Measurements from ENCODE around the gene ZNF608. TPM values are rescaled to one million over a fixed set of nuclear protein-coding genes. Genes with fewer than 3 reads are reported as not detected.

ZNF608 gene
- total and polyA plus RNA-seq, 3 experiments from 2014 or later: not detected

GRCh38 chr5:124730381-124730780 is 16.1 kb downstream of the ZNF608 start:
- Histone ChIP-seq H3K36me3 (ENCODE audit: insufficient read depth, low read length) (no peaks in the 10 kb centered on the region), H3K27me3 (ENCODE audit: insufficient read depth, low read length, poor library complexity, severe bottlenecking) (no peaks in the 10 kb centered on the region), H3K4me3 (ENCODE audit: low read length) (no peak overlapping the region), H3K27ac (ENCODE audit: low read depth, low read length) (no peak overlapping the region), H3K9me3 (ENCODE audit: low read length) (no peaks in the 10 kb centered on the region), H3K4me1 (ENCODE audit: insufficient read depth, low read length) (no peaks in the 10 kb centered on the region)
- no peaks in the 10 kb centered on the region for H3K4me1 Mint-ChIP-seq
- H3K36me3 Mint-ChIP-seq: peaks cover 0 to 3% (median 0%) of the 10 kb centered on the region in 3 donors
- peaks cover 0 to 4% of the 10 kb centered on the region in 2 donors for H3K27me3 Mint-ChIP-seq
- no peak overlapping the region for H3K4me3 Mint-ChIP-seq
- ChIA-PET POLR2A (no interaction called here), CTCF (no interaction called here)
- H3K9me3 Mint-ChIP-seq: peaks cover 0 to 6% (median 0%) of the 10 kb centered on the region in 5 donors
- no peak for DNase-seq
- H3K27ac Mint-ChIP-seq: no peak overlapping the region

GRCh38 chr5:124729720-124730359 is 16.6 kb downstream of the ZNF608 start:
- Mint-ChIP-seq H3K27ac (no peak overlapping the region), H3K36me3 (peaks cover 0 to 3% (median 0%) of the 10 kb centered on the region in 3 donors), H3K27me3 (peaks cover 0 to under 1% of the 10 kb centered on the region in 2 donors), H3K4me3 (no peak overlapping the region), H3K9me3 (peaks cover 0 to 3% (median 2%) of the 10 kb centered on the region in 5 donors), H3K4me1 (no peaks in the 10 kb centered on the region)
- ChIA-PET POLR2A (no interaction called here), CTCF (no interaction called here)
- no peaks in the 10 kb centered on the region for H3K9me3 ChIP-seq (ENCODE audit: low read length)
- H3K27me3 ChIP-seq (ENCODE audit: insufficient read depth, low read length, poor library complexity, severe bottlenecking): no peaks in the 10 kb centered on the region
- no peaks in the 10 kb centered on the region for H3K4me1 ChIP-seq (ENCODE audit: insufficient read depth, low read length)
- no peak for DNase-seq
- H3K36me3 ChIP-seq (ENCODE audit: insufficient read depth, low read length): no peaks in the 10 kb centered on the region
- no peak overlapping the region for H3K4me3 ChIP-seq (ENCODE audit: low read length)
- no peak overlapping the region for H3K27ac ChIP-seq (ENCODE audit: low read depth, low read length)

GRCh38 chr5:124728968-124729332 is 17.5 kb downstream of the ZNF608 start:
- Histone ChIP-seq H3K27ac (ENCODE audit: low read depth, low read length) (no peak overlapping the region), H3K27me3 (ENCODE audit: insufficient read depth, low read length, poor library complexity, severe bottlenecking) (no peaks in the 10 kb centered on the region), H3K4me3 (ENCODE audit: low read length) (no peak overlapping the region), H3K4me1 (ENCODE audit: insufficient read depth, low read length) (no peaks in the 10 kb centered on the region), H3K9me3 (ENCODE audit: low read length) (no peaks in the 10 kb centered on the region), H3K36me3 (ENCODE audit: insufficient read depth, low read length) (no peaks in the 10 kb centered on the region)
- DNase-seq: no peak
- Mint-ChIP-seq H3K36me3 (peaks cover 0 to 3% (median 0%) of the 10 kb centered on the region in 3 donors), H3K9me3 (peaks cover 0 to 3% (median 2%) of the 10 kb centered on the region in 5 donors), H3K27ac (no peak overlapping the region), H3K4me1 (no peaks in the 10 kb centered on the region), H3K27me3 (no peaks in the 10 kb centered on the region), H3K4me3 (no peak overlapping the region)
- POLR2A ChIA-PET: no interaction called here
- CTCF ChIA-PET: no interaction called here

- Mint-ChIP-seq H3K27ac (no peak overlapping the region), H3K27me3 (no peaks in the 10 kb centered on the region), H3K4me1 (no peaks in the 10 kb centered on the region), H3K4me3 (no peak overlapping the region), H3K9me3 (peaks cover 0 to 4% (median 3%) of the 10 kb centered on the region in 5 donors), H3K36me3 (peaks cover 0 to 3% (median 0%) of the 10 kb centered on the region in 3 donors)
- ChIA-PET CTCF (no interaction called here), POLR2A (no interaction called here)
- DNase-seq: no peak
- H3K4me3 ChIP-seq (ENCODE audit: low read length): no peak overlapping the region
- no peaks in the 10 kb centered on the region for H3K4me1 ChIP-seq (ENCODE audit: insufficient read depth, low read length)
- H3K27me3 ChIP-seq (ENCODE audit: insufficient read depth, low read length, poor library complexity, severe bottlenecking): no peaks in the 10 kb centered on the region
- H3K27ac ChIP-seq (ENCODE audit: low read depth, low read length): no peak overlapping the region
- H3K9me3 ChIP-seq (ENCODE audit: low read length): no peaks in the 10 kb centered on the region
- no peaks in the 10 kb centered on the region for H3K36me3 ChIP-seq (ENCODE audit: insufficient read depth, low read length)
Observed at GRCh38 chr5:124728331-124728967, 18.0 kb downstream of the ZNF608 start.

GRCh38 chr5:124726631-124727362 is 19.6 kb downstream of the ZNF608 start:
- no peak overlapping the region for H3K27ac ChIP-seq (ENCODE audit: low read depth, low read length)
- peaks cover 0 to 5% (median 3%) of the 10 kb centered on the region in 5 donors for H3K9me3 Mint-ChIP-seq
- H3K4me1 ChIP-seq (ENCODE audit: insufficient read depth, low read length): no peaks in the 10 kb centered on the region
- ChIA-PET CTCF (no interaction called here), POLR2A (no interaction called here)
- no peak overlapping the region for H3K27ac Mint-ChIP-seq
- no peak overlapping the region for H3K4me3 ChIP-seq (ENCODE audit: low read length)
- no peaks in the 10 kb centered on the region for H3K36me3 ChIP-seq (ENCODE audit: insufficient read depth, low read length)
- H3K4me1 Mint-ChIP-seq: no peaks in the 10 kb centered on the region
- no peak overlapping the region for H3K4me3 Mint-ChIP-seq
- H3K36me3 Mint-ChIP-seq: peaks cover 0 to under 1% (median 0%) of the 10 kb centered on the region in 3 donors
- H3K27me3 ChIP-seq (ENCODE audit: insufficient read depth, low read length, poor library complexity, severe bottlenecking): no peaks in the 10 kb centered on the region
- DNase-seq: no peak
- H3K27me3 Mint-ChIP-seq: no peaks in the 10 kb centered on the region
- no peaks in the 10 kb centered on the region for H3K9me3 ChIP-seq (ENCODE audit: low read length)

- CTCF ChIA-PET: no interaction called here
- no peaks in the 10 kb centered on the region for H3K4me1 Mint-ChIP-seq
- H3K36me3 Mint-ChIP-seq: no peaks in the 10 kb centered on the region
- no peaks in the 10 kb centered on the region for H3K27me3 Mint-ChIP-seq
- no peak overlapping the region for H3K4me3 Mint-ChIP-seq
- H3K27me3 ChIP-seq (ENCODE audit: insufficient read depth, low read length, poor library complexity, severe bottlenecking): no peaks in the 10 kb centered on the region
- no peaks in the 10 kb centered on the region for H3K9me3 ChIP-seq (ENCODE audit: low read length)
- no peak for DNase-seq
- H3K27ac Mint-ChIP-seq: no peak overlapping the region
- H3K36me3 ChIP-seq (ENCODE audit: insufficient read depth, low read length): no peaks in the 10 kb centered on the region
- no peak overlapping the region for H3K4me3 ChIP-seq (ENCODE audit: low read length)
- peaks cover 0 to 5% (median 3%) of the 10 kb centered on the region in 5 donors for H3K9me3 Mint-ChIP-seq
- POLR2A ChIA-PET: no interaction called here
- H3K27ac ChIP-seq (ENCODE audit: low read depth, low read length): no peak overlapping the region
- H3K4me1 ChIP-seq (ENCODE audit: insufficient read depth, low read length): no peaks in the 10 kb centered on the region
Observed at GRCh38 chr5:124725622-124726258, 20.7 kb downstream of the ZNF608 start.

- H3K4me3 Mint-ChIP-seq: no peak overlapping the region
- Histone ChIP-seq H3K4me3 (ENCODE audit: low read length) (no peak overlapping the region), H3K27ac (ENCODE audit: low read depth, low read length) (no peak overlapping the region), H3K27me3 (ENCODE audit: insufficient read depth, low read length, poor library complexity, severe bottlenecking) (no peaks in the 10 kb centered on the region), H3K4me1 (ENCODE audit: insufficient read depth, low read length) (no peaks in the 10 kb centered on the region), H3K9me3 (ENCODE audit: low read length) (no peaks in the 10 kb centered on the region), H3K36me3 (ENCODE audit: insufficient read depth, low read length) (no peaks in the 10 kb centered on the region)
- POLR2A ChIA-PET: no interaction called here
- no peak for DNase-seq
- H3K27ac Mint-ChIP-seq: no peak overlapping the region
- H3K4me1 Mint-ChIP-seq: no peaks in the 10 kb centered on the region
- CTCF ChIA-PET: no interaction called here
- H3K27me3 Mint-ChIP-seq: no peaks in the 10 kb centered on the region
- H3K36me3 Mint-ChIP-seq: no peaks in the 10 kb centered on the region
- H3K9me3 Mint-ChIP-seq: peaks cover 0 to 5% (median 3%) of the 10 kb centered on the region in 5 donors
Observed at GRCh38 chr5:124725040-124725434, 21.4 kb downstream of the ZNF608 start.

Measured in CD8-positive, alpha-beta memory T cell (primary cell).